Panc1 (cell line): ENCODE data around the gene ZFAND6. TPM values are rescaled to one million over a fixed set of nuclear protein-coding genes. Genes with fewer than 3 reads are reported as not detected.

Experiments used
- ATAC-seq: fragments of 200-7000 bp; cut with Tn5 transposase; 2 replicates; pipeline ENCODE4 v1.9.1; 2020; ENCODE audit warnings: mild to moderate bottlenecking, moderate library complexity
- BruUV-seq: library from RNA; stranded (reverse); fragments of 400-500 nt; replicated peaks from 2 replicates; lab custom pipeline; 2021; lab: Mats Ljungman, UMichigan
- CTCF ChIA-PET: fragments of 300-600 bp; sonication (Branson Sonifier 250); formaldehyde crosslinking; loops from one replicate; lab custom pipeline; 2022; ENCODE audit warnings: antibody characterized with exemption; lab: Charles Lee
- POLR2A ChIA-PET: fragments of 300-600 bp; sonication (Branson Sonifier 250); formaldehyde crosslinking; loops from one replicate; lab custom pipeline; 2022; ENCODE audit warnings: antibody characterized with exemption; lab: Charles Lee
- DNase-seq: peaks from one replicate; pipeline ENCODE4 v3.0.0-alpha.2; 2010; ENCODE audit warnings: low read depth, low spot score
- H3K27ac ChIP-seq: 2 replicates; pipeline ENCODE4 v1.5.1; 2011; ENCODE audit warnings: mild to moderate bottlenecking, low read length, inconsistent platforms
- H3K27me3 ChIP-seq: fragments of 200-500 bp; sonication (Bioruptor generic); 2 replicates; pipeline ENCODE4 v1.6.0; 2014; ENCODE audit warnings: low read length, inconsistent platforms; ENCODE audit not compliant: control insufficient read depth, insufficient read depth
- H3K36me3 ChIP-seq: fragments of 200-500 bp; sonication (Bioruptor generic); 2 replicates; pipeline ENCODE4 v1.5.1; 2014; ENCODE audit warnings: inconsistent platforms, mild to moderate bottlenecking, low read length, moderate library complexity; ENCODE audit not compliant: control insufficient read depth, insufficient read depth
- H3K4me1 ChIP-seq: 2 replicates; pipeline ENCODE4 v1.5.1; 2011; ENCODE audit warnings: inconsistent platforms, mild to moderate bottlenecking, low read length, moderate library complexity; ENCODE audit not compliant: control insufficient read depth, insufficient read depth
- H3K4me3 ChIP-seq, 2 experiments: 2 replicates each; pipeline ENCODE4 v1.5.1; 2011 to 2012; ENCODE audit warnings: low read depth in 2 of 2, low read length in 2 of 2, mild to moderate bottlenecking in 2 of 2, inconsistent platforms in 1 of 2, moderate library complexity in 1 of 2
- H3K9me3 ChIP-seq: fragments of 200-500 bp; sonication (Bioruptor generic); 2 replicates; pipeline ENCODE4 v1.5.1; 2014; ENCODE audit warnings: low read depth, mild to moderate bottlenecking, inconsistent platforms, low read length, moderate library complexity; ENCODE audit not compliant: control insufficient read depth, insufficient read depth
- POLR2AphosphoS5 ChIP-seq: IDR thresholded peaks from 2 replicates; pipeline ENCODE4 v1.6.1; 2012; ENCODE audit warnings: mild to moderate bottlenecking, low read depth, low read length, moderate library complexity
- SIN3A ChIP-seq: IDR thresholded peaks from 2 replicates; pipeline ENCODE4 v1.6.1; 2012; ENCODE audit warnings: low read depth, mild to moderate bottlenecking, low read length, moderate library complexity, borderline replicate concordance; ENCODE audit not compliant: insufficient read depth
- TCF7L2 ChIP-seq: IDR thresholded peaks from 2 replicates; pipeline ENCODE4 v1.6.1; 2011; ENCODE audit warnings: mild to moderate bottlenecking, low read depth, low read length, inconsistent platforms
- in situ Hi-C: cut with HindIII; loops from 2 replicates; pipeline ENCODE4 v1.10.0; 2016; ENCODE audit warnings: low sequenced_read_pairs, low pct_unique_long_range_greater_than_20kb
- intact Hi-C: fragments of 100-400 bp; cut with micrococcal nuclease; formaldehyde crosslinking; loops from one replicate; pipeline ENCODE4 v1.10.0; 2022; ENCODE audit not compliant: unreplicated experiment
- total RNA-seq: library from RNA; stranded (reverse); gene quantifications from one replicate; pipeline ENCODE4 v1.2.1, GENCODE V29; 2021; ENCODE audit not compliant: unreplicated experiment
- TF ChIP-seq, protein P1 (sequence below): fragments of 450-650 bp; IDR thresholded peaks from 2 replicates; pipeline ENCODE4 v1.5.1; 2017; ENCODE audit warnings: mild to moderate bottlenecking
- TF ChIP-seq, protein P2 (sequence below), 2 experiments: IDR thresholded peaks; 2 replicates each; pipeline ENCODE4 v1.6.1; 2011 to 2012; ENCODE audit warnings: low read depth in 2 of 2, control low read depth in 1 of 2, low read length in 1 of 2, mild to moderate bottlenecking in 1 of 2, moderate library complexity in 1 of 2; ENCODE audit not compliant: insufficient read depth in 1 of 2

ZFAND6 gene
- total RNA-seq, 1 experiment from 2014 or later, result 73.0 TPM

DNA sequence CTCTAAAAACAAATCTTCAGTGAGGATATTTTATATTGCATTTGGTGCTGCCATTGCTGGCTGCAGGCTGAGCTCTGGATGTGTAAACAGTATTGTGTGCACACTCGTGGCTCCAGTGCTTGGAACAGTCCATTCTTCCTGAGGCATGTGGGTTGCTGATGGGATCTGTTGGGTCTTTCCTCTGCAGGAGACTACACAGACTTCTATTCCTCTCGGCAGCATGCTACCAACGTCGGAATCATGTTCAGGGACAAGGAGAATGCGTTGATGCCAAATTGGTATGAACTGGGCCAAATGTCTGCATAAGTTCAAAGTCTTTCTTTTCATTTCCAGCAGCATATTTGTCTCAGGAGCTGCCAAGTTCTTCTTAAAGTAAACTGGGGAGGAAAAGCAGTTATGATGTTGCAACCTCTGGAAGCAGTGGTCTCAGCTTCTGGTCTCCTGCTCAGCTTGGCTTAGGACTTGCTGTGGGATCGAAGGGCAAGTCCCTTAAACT lies 102.6 kb downstream of the ZFAND6 start:
- intact Hi-C loops (no loop called here), in situ Hi-C loops (no loop called here)
- no peak overlapping the region for H3K27ac ChIP-seq
- no peaks in the 10 kb centered on the region for H3K36me3 ChIP-seq
- TF ChIP-seq, protein P1, sequence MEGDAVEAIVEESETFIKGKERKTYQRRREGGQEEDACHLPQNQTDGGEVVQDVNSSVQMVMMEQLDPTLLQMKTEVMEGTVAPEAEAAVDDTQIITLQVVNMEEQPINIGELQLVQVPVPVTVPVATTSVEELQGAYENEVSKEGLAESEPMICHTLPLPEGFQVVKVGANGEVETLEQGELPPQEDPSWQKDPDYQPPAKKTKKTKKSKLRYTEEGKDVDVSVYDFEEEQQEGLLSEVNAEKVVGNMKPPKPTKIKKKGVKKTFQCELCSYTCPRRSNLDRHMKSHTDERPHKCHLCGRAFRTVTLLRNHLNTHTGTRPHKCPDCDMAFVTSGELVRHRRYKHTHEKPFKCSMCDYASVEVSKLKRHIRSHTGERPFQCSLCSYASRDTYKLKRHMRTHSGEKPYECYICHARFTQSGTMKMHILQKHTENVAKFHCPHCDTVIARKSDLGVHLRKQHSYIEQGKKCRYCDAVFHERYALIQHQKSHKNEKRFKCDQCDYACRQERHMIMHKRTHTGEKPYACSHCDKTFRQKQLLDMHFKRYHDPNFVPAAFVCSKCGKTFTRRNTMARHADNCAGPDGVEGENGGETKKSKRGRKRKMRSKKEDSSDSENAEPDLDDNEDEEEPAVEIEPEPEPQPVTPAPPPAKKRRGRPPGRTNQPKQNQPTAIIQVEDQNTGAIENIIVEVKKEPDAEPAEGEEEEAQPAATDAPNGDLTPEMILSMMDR, result no peak
- no peak for TF ChIP-seq POLR2AphosphoS5
- TF ChIP-seq TCF7L2, result no peak
- TF ChIP-seq SIN3A, result no peak
- TF ChIP-seq, protein P2, sequence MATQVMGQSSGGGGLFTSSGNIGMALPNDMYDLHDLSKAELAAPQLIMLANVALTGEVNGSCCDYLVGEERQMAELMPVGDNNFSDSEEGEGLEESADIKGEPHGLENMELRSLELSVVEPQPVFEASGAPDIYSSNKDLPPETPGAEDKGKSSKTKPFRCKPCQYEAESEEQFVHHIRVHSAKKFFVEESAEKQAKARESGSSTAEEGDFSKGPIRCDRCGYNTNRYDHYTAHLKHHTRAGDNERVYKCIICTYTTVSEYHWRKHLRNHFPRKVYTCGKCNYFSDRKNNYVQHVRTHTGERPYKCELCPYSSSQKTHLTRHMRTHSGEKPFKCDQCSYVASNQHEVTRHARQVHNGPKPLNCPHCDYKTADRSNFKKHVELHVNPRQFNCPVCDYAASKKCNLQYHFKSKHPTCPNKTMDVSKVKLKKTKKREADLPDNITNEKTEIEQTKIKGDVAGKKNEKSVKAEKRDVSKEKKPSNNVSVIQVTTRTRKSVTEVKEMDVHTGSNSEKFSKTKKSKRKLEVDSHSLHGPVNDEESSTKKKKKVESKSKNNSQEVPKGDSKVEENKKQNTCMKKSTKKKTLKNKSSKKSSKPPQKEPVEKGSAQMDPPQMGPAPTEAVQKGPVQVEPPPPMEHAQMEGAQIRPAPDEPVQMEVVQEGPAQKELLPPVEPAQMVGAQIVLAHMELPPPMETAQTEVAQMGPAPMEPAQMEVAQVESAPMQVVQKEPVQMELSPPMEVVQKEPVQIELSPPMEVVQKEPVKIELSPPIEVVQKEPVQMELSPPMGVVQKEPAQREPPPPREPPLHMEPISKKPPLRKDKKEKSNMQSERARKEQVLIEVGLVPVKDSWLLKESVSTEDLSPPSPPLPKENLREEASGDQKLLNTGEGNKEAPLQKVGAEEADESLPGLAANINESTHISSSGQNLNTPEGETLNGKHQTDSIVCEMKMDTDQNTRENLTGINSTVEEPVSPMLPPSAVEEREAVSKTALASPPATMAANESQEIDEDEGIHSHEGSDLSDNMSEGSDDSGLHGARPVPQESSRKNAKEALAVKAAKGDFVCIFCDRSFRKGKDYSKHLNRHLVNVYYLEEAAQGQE (IDR thresholded peaks at IDR 0.05; ENCODE audit: insufficient read depth in 1 of 2, low read depth in 2 of 2, low read length in 1 of 2), result no peak
- CTCF ChIA-PET, result interaction anchor here (1.0 kb wide), 1 partner anchor 10 kb away, joined by 3 read pairs; no protein-coding TSS in a partner anchor
- H3K9me3 ChIP-seq, result no peaks in the 10 kb centered on the region
- no peak overlapping the region for H3K4me3 ChIP-seq
- BruUV-seq, result TSS peak; percentile 11
- DNase-seq (no peak), ATAC-seq (no peak)
- POLR2A ChIA-PET, result no interaction called here
- H3K27me3 ChIP-seq, result no peaks in the 10 kb centered on the region
- H3K4me1 ChIP-seq, result no peaks in the 10 kb centered on the region

DNA sequence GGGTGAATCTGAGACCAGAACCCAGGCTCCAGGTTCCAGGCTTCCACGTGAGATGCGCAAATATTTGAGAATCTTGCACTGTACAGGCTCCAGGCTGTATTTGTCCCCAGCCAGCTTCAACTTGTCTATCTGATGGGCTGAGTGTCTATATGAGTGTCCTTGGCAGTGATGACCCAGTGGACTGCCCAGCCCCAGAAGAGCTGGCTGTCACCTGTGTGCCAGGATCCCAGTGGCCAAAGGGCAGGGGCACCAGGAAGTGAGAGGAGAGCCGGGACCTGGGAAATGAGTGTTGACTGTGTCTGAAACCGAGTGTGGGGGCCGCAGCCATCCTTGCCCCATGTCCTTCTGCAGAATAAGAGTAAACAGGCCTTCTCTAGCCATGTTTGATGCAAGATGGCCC lies 103.7 kb downstream of the ZFAND6 start:
- in situ Hi-C loops, result no loop called here
- Histone ChIP-seq H3K4me1 (no peaks in the 10 kb centered on the region), H3K4me3 (no peak overlapping the region), H3K27ac (no peak overlapping the region), H3K9me3 (no peaks in the 10 kb centered on the region), H3K36me3 (no peaks in the 10 kb centered on the region), H3K27me3 (no peaks in the 10 kb centered on the region)
- TF ChIP-seq POLR2AphosphoS5, result no peak
- no peak for TF ChIP-seq SIN3A
- TF ChIP-seq, protein P2 (IDR thresholded peaks at IDR 0.05; ENCODE audit: insufficient read depth in 1 of 2, low read depth in 2 of 2, low read length in 1 of 2), result no peak
- TF ChIP-seq, protein P1, result no peak
- no peak for TF ChIP-seq TCF7L2
- intact Hi-C loops, result no loop called here
- no TSS peak for BruUV-seq
- POLR2A ChIA-PET, result no interaction called here
- CTCF ChIA-PET, result interaction anchor here (0.8 kb wide), 1 partner anchor 12 kb away, joined by 3 read pairs; no protein-coding TSS in a partner anchor
- ATAC-seq (no peak), DNase-seq (no peak)
